ENCODE data around the gene PDIA6.

Gene PDIA6

DNA sequence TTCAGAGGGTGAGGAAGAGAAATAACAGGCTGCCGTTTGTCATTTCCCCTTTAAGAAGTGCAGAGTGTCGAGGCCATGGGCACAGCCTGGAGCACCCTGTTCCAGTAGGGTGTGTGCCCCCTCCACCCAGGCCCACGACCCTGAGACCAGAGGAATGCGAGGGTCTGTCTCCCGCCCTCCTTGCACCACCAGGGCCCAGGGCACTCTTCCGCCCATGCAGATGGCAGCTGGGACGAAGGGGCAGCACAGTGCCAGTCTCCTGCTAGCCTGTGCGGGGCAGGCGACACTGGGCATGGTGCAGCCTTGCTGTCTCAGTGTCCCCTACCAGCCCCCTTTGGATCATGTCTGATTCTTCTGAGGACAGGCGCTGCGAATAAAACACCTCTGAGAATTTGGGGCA, 15.8 kb upstream of the PDIA6 start:
- no peaks in the 10 kb centered on the region for H4K20me1 ChIP-seq (ENCODE audit: low read depth, low read length)
- no peak overlapping the region for H2AFZ ChIP-seq (ENCODE audit: low read depth, low read length, severe bottlenecking)
- no peaks in the 10 kb centered on the region for H3K36me3 ChIP-seq (ENCODE audit: low read length)
- H3K9me2 ChIP-seq (replicated peaks; ENCODE audit: insufficient read depth, low read length), result no peaks in the 10 kb centered on the region
- no peaks in the 10 kb centered on the region for H3F3A ChIP-seq (ENCODE audit: insufficient read depth)
- no peak overlapping the region for H3K9ac ChIP-seq (ENCODE audit: low read length)
- no peaks in the 10 kb centered on the region for H3K9me3 ChIP-seq (ENCODE audit: insufficient read depth, low read length)
- H3K4me3 ChIP-seq (ENCODE audit: insufficient read depth, low read length, poor library complexity, severe bottlenecking), result no peak overlapping the region
- 0 out of 2 replicates have a peak, but pooled peaks cover 2% of the 10 kb centered on the region for H3K27me3 ChIP-seq (ENCODE audit: low read length)
- H3K79me2 ChIP-seq (ENCODE audit: insufficient read depth, low read length), result no peaks in the 10 kb centered on the region
- H3K27ac ChIP-seq (ENCODE audit: low read depth, low read length), result no peak overlapping the region
- H3K4me2 ChIP-seq (ENCODE audit: low read depth, low read length, poor library complexity, severe bottlenecking), result no peak overlapping the region
- TF ChIP-seq, protein P1, sequence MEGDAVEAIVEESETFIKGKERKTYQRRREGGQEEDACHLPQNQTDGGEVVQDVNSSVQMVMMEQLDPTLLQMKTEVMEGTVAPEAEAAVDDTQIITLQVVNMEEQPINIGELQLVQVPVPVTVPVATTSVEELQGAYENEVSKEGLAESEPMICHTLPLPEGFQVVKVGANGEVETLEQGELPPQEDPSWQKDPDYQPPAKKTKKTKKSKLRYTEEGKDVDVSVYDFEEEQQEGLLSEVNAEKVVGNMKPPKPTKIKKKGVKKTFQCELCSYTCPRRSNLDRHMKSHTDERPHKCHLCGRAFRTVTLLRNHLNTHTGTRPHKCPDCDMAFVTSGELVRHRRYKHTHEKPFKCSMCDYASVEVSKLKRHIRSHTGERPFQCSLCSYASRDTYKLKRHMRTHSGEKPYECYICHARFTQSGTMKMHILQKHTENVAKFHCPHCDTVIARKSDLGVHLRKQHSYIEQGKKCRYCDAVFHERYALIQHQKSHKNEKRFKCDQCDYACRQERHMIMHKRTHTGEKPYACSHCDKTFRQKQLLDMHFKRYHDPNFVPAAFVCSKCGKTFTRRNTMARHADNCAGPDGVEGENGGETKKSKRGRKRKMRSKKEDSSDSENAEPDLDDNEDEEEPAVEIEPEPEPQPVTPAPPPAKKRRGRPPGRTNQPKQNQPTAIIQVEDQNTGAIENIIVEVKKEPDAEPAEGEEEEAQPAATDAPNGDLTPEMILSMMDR (IDR thresholded peaks at IDR 0.05; ENCODE audit: insufficient read depth, low read length, poor library complexity, severe bottlenecking), result no peak
- TF ChIP-seq EZH2phosphoT487 (conservative IDR thresholded peaks at IDR 0.05; ENCODE audit: low read length), result no peak

- no peak overlapping the region for H3K9ac ChIP-seq (ENCODE audit: low read length)
- H4K20me1 ChIP-seq (ENCODE audit: low read depth, low read length), result no peaks in the 10 kb centered on the region
- H3K79me2 ChIP-seq (ENCODE audit: insufficient read depth, low read length), result no peaks in the 10 kb centered on the region
- H3F3A ChIP-seq (ENCODE audit: insufficient read depth), result no peaks in the 10 kb centered on the region
- no peak overlapping the region for H3K4me3 ChIP-seq (ENCODE audit: insufficient read depth, low read length, poor library complexity, severe bottlenecking)
- no peak for TF ChIP-seq EZH2phosphoT487 (conservative IDR thresholded peaks at IDR 0.05; ENCODE audit: low read length)
- TF ChIP-seq, protein P1 (IDR thresholded peaks at IDR 0.05; ENCODE audit: insufficient read depth, low read length, poor library complexity, severe bottlenecking), result no peak
- no peak overlapping the region for H3K27ac ChIP-seq (ENCODE audit: low read depth, low read length)
- H3K9me3 ChIP-seq (ENCODE audit: insufficient read depth, low read length), result no peaks in the 10 kb centered on the region
- no peak overlapping the region for H3K4me2 ChIP-seq (ENCODE audit: low read depth, low read length, poor library complexity, severe bottlenecking)
- no peaks in the 10 kb centered on the region for H3K36me3 ChIP-seq (ENCODE audit: low read length)
- no peaks in the 10 kb centered on the region for H3K9me2 ChIP-seq (replicated peaks; ENCODE audit: insufficient read depth, low read length)
- H2AFZ ChIP-seq (ENCODE audit: low read depth, low read length, severe bottlenecking), result no peak overlapping the region
- 0 out of 2 replicates have a peak, but pooled peaks cover 2% of the 10 kb centered on the region for H3K27me3 ChIP-seq (ENCODE audit: low read length)
These were observed 14.0 kb upstream of the PDIA6 start for GRCh38 chr2:10826625-10827024.

DNA sequence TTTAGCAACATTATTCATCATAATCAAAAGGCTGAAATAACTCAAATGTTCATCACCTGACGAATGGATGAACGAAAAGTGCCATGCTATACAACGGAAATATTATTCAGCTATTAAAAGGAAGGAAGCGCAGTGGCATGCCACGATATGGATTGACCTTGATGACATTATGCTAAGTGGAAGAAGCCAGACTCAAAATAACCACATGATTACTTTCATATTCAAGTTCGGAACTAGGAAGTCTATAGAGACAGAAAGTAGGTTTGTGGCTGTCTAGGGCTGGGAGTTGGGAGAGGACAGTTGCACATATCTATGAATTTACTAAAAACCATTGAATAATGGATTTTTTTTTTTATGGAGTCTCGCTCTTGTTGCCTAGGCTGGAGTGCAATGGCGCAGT, 13.4 kb upstream of the PDIA6 start:
- H3K27me3 ChIP-seq (ENCODE audit: low read length), result 0 out of 2 replicates have a peak, but pooled peaks cover 2% of the 10 kb centered on the region
- no peaks in the 10 kb centered on the region for H3K9me3 ChIP-seq (ENCODE audit: insufficient read depth, low read length)
- no peaks in the 10 kb centered on the region for H3K36me3 ChIP-seq (ENCODE audit: low read length)
- H3F3A ChIP-seq (ENCODE audit: insufficient read depth), result no peaks in the 10 kb centered on the region
- no peak overlapping the region for H3K27ac ChIP-seq (ENCODE audit: low read depth, low read length)
- no peak overlapping the region for H3K4me3 ChIP-seq (ENCODE audit: insufficient read depth, low read length, poor library complexity, severe bottlenecking)
- H3K9ac ChIP-seq (ENCODE audit: low read length), result no peak overlapping the region
- H3K4me2 ChIP-seq (ENCODE audit: low read depth, low read length, poor library complexity, severe bottlenecking), result no peak overlapping the region
- no peaks in the 10 kb centered on the region for H4K20me1 ChIP-seq (ENCODE audit: low read depth, low read length)
- no peaks in the 10 kb centered on the region for H3K79me2 ChIP-seq (ENCODE audit: insufficient read depth, low read length)
- no peaks in the 10 kb centered on the region for H3K9me2 ChIP-seq (replicated peaks; ENCODE audit: insufficient read depth, low read length)
- H2AFZ ChIP-seq (ENCODE audit: low read depth, low read length, severe bottlenecking), result no peak overlapping the region
- TF ChIP-seq, protein P1 (IDR thresholded peaks at IDR 0.05; ENCODE audit: insufficient read depth, low read length, poor library complexity, severe bottlenecking), result no peak
- TF ChIP-seq EZH2phosphoT487 (conservative IDR thresholded peaks at IDR 0.05; ENCODE audit: low read length), result no peak
